ENCODE measurements around the gene CUX1.
"Not testable (repeated sequence)": the region's sequence is repeated elsewhere in the genome, so short reads cannot be mapped to it uniquely, and the experiment has no call there.

CUX1 gene

GRCh38 chr7:101817471-101818286 lies at the start of gene CUX1:
CUX1 (plus strand) TSS chr7:101817626; CDS start chr7:101817640, 14 bp downstream.
- DNase-seq (ENCODE audit: low read depth in 2 of 2): no peak

DNA sequence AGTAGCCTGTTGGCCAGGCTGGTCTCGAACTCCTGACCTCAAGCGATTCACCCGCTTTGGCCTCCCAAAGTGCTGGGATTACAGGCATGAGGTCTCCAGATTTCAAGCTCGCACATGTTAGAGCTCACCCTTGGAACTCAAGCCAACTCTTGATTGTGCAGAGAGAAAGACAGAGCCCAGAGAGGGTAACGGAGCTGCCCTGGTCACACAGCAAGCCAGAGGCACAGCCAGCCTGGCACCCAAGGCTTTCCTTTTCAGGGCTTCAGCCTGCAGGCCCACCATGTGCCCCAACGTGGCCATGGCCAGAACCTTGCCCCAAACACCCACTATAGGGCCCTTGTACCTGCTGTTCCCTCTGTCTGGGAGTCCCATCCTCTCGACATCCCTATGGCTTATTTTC lies 49.1 kb upstream of the CUX1 start:
- no peak for DNase-seq (ENCODE audit: low read depth in 2 of 2)

DNA sequence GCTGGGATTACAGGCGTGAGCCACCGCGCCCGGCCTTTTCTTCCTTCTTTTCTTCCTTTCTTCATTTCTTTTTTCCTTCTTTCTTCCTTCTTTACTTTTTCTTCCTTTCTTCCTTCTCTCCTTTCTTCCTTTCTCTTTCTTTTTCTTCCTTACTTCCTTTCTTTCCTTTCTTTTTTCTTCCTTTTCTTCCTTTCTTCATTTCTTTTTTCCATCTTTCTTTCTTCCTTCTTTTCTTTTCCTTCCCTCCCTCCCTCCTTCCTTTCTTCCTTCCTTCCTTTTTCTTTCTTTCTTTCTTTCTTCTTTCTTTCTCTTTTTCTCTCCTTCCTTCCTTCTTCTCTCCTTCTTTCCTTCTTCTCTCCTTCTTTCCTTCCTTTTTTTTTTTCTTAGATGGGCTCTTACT lies 47.0 kb upstream of the CUX1 start:
- DNase-seq (ENCODE audit: low read depth in 2 of 2): no peak

DNA sequence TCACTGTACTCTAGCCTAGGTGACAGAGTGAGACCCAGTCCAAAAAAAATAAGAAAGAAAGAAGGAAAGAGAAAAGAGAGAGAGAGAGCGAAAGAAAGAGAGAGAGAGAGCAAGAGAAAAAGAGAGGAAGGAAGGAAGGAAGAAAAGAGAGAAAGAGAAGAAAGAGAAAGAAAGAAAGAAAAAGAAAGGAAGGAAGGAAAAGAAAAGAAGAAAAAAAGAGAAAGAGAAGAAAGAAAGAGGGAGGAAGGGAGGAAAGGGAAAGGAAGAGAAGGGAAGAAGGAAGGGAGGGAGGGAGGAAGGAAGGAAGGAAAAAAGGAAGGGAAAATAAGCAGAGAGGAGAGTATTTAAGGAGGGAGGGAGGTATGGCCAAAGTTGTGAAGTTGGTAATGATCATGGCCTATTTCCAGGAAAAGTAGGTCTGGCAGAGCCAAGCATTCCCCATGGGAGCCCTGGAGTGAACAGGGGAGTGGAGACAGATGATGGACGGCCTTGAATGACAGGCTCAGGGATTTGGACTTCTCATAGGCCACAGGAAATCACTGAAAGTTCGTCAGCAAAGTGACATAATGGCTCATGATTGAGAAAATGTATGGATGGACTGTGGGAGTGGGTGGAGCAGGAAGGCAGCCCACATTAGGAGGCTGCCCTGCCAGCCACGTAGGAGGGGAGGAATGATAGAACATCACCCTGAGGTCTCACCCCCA lies 44.8 kb upstream of the CUX1 start:
- no peak for DNase-seq (ENCODE audit: low read depth in 2 of 2)

DNA sequence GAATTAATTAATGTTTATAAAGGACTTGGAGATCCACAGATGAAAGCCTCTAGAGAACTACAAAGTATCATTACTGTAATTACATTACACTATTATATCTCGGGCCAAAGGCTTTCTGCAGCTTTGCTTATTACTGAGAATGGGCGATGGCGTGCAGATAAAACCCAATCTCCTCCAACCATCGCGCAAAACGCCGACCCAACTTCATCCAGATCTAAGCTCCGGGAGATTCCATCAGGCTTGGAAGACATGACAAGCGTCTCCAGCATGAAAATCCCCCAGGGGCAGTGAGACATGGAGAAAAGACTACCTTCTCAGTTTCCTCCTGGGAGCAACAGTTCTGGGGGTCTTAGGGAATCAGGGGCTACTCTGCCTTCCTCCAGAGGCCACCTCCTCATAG lies 42.2 kb upstream of the CUX1 start:
- no peak for DNase-seq (ENCODE audit: low read depth in 2 of 2)

- no peak for DNase-seq (ENCODE audit: low read depth in 2 of 2)
Measured at GRCh38 chr7:101778026-101778580, 39.3 kb upstream of the CUX1 start.

DNA sequence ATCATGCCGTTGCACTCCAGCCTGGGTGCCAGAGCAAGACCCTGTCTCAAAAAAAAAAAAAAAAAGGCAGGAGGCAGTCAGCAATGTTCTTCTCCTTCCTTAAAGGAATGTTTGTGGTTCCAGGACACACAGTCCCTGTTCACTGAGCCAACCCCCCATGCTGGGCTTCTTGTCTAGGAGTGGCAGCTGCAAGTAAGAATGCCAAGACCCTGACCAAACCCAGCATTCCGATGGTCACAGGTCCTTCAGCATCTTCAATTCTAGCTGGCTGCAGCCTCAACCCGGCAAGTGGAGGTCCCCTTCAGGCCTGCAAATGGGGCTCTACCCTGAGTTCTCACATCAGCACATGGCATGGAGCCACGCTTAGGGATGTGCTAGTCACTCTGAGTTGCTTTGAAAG lies 38.2 kb upstream of the CUX1 start:
- no peak for DNase-seq (ENCODE audit: low read depth in 2 of 2)

GRCh38 chr7:101780281-101780680 lies 37.1 kb upstream of the CUX1 start:
- no peak for DNase-seq (ENCODE audit: low read depth in 2 of 2)

- no peak for DNase-seq (ENCODE audit: low read depth in 2 of 2)
Measured at GRCh38 chr7:101781439-101781838, 36.0 kb upstream of the CUX1 start.

GRCh38 chr7:101782476-101782875 lies 35.0 kb upstream of the CUX1 start:
- no peak for DNase-seq (ENCODE audit: low read depth in 2 of 2)

DNA sequence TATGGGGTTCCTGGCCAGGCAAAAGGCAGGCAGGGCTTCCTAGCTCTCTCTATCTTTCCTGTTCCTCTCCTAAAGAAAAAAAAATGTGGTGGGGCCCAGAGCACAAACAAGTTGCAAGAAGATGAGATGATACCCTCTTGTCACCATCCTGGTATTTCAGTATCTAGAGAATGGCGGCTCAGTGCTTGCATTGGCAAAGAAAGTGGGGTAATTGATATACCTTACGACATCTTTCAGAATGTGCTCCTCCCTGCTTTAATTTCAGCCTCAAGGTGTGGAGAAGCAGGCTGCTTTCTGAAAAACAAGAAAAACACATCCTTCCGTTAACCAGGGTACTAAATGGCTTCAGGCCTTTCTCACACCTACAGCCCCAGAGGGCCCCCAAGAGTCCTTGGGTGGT lies 34.5 kb upstream of the CUX1 start:
- no peak for DNase-seq (ENCODE audit: low read depth in 2 of 2)

DNA sequence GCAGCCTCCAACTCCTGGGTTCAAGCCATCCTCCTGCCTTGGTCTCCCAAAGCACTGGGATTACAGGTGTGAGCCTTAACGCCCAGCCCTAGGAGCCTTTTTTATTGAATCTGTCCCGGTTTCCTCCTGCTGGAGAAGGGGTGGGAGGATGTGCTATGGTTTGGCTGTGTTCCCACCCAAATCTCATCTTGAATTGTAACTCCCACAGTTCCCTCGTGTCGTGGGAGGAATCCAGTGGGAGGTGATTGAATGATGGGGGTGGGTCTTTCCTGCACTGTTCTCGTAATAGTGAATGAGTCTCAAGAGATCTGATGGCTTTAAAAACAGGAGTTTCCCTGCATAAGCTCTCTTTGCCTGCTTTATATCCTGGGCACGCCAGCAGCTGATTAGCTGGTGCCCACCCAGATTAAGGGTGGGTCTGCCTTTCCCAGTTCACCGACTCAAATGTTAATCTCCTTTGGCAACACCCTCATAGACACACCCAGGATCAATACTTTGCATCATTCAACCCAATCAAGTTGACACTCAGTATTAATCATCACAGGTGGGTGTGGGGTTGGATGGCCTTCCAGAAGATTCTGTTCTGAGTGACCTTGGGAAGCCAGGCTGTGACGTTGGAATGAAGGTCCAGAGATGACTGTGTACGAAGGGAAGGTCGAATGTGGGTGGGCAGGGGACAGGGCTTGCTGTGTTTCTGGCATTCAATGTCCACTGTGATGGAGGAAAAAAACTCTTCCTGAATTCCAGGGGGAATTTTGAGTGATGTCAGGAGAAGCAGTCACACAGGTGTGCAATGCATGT lies 33.8 kb upstream of the CUX1 start:
- no peak for DNase-seq (ENCODE audit: low read depth in 2 of 2)

GRCh38 chr7:101784292-101785127 lies 32.9 kb upstream of the CUX1 start:
- no peak for DNase-seq (ENCODE audit: low read depth in 2 of 2)

DNA sequence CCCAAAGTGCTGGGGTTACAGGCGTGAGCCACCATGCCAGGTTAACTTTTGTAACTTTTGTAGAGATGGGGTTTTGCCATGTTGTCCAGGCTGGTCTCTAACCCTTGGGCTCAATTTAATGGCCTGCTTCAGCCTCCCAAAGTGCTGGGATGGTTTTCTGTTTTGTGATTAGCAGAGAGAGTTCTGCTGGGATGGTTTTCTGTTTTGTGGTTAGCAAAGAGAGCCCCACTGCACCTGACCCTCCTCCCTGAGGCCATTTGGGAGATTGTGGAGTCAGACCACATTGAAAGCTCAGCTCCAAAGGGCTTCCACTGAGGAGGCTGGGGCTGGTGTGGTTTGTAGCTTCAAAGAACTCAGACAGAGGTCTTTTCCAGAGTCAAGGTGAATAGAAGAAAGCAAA lies 29.6 kb upstream of the CUX1 start:
- no peak for DNase-seq (ENCODE audit: low read depth in 2 of 2)

DNA sequence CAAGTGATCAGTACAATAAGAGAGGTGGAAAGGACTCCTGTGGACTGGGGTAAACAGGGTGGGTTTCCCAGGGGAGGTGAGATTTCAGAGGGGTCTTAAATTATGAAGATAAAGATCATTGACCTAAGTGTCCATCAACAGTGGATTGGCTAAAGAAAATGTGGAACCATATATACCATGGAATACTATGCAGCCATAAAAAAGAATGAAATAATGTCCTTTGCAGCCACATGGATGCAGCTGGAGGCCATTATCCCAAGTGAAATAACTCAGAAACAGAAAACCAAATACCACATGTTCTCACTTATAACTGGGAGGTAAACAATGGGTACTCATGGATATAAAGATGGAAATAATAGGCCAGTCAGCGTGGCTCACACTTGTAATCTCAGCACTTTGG lies 28.9 kb upstream of the CUX1 start:
- DNase-seq (ENCODE audit: low read depth in 2 of 2): no peak

DNA sequence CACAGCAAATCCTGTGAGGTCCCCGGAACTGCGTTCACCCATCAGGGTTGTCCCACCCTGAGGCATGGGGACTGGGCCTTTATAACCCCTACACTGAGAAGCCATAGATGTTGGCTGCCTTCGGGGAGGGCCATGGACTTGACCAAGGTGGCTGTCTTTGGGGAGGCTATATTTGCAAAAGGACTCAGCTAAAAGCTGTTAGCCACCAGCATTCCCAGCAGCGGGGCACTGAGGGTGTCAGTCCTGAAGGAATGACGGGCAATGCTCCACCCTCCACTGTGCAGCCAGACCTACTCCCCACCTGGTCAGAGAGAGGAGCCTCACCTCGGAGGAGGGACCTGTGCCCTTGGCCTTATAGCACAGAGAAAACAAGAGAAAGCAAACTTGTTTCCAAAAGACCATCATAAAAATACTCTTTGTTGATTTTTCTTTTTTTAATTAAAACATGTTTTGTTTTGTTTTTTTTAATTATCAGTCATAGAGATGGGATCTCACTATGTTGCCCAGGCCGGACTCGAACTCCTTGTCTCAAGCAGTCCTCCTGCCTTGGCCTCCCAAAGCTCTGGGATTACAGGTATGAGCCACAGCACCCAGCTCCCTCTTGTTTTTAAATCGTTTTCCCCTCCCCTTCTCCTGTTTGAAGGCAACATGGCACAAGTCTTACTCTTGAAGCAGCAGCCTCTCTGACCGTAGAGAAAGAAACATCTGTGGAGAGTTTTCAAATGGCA lies 26.7 kb upstream of the CUX1 start:
- no peak for DNase-seq (ENCODE audit: low read depth in 2 of 2)

DNA sequence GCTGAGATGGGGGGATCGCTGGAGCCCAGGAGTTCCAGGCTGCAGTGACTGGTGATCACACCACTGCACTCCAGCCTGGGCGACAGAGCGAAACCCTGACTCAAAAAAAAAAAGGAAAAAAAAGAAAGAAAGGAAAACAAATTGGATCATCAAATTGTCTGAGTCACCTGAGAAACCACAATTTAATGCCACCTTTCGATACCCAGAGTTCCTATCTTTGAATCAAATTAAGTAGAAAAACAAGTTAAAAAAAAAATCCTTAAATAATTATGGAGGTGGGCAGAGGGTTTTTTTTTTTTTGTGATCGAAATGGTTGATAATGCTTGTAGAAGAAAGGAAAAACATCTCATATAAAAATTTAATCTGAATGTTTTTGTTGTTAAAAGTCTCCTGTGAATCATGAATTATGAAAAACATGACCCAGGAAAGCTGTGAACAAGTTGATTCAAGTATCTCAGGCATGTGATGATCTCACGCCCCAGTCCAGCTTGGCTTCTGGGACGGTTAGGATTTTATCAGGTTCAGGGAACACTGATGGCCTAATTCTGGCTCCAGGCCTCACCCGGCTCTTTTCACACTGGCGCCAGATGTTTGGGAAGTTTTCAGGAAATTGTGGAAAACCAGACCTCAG lies 25.3 kb upstream of the CUX1 start:
- DNase-seq (ENCODE audit: low read depth in 2 of 2): peak in 1 of 2 experiments; percentile 36

DNA sequence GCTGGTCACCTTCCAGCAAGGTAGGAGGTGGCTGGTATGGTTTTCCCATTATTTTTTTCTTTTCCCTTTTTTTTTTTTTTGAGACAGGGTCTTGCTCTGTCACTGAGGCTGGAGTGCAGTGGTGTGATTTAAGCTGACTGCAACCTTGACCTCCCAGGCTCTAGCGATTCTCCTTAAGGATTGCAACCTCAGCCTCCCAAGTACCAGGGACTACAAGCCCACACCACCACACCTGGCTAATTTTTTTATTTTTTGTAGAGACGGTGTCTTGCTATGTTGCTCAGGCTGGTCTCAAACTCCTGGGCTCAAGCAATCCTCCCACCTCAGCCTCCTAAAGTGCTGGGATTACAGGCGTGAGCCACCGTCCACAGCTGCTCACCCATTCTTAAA lies 24.7 kb upstream of the CUX1 start:
- DNase-seq (ENCODE audit: low read depth in 2 of 2): not testable (repeated sequence)

DNA sequence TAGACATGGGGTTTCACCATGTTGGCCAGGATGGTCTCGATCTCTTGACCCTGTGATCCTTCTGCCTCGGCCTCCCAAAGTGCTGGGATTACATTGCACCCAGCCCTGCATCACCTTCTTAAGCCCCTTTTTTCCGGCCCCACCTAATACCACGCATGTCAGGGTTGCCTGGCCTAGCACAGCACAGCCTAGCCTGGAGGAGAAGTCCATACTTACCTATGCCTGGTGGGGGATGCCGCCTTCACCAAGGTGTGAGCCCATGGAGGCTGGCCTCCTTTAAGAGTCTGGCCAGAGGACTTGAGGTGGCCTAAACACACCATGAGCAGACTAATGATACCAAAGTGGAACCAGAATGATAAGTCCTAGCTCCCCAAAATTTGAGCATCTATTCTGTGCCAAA lies 22.0 kb upstream of the CUX1 start:
- no peak for DNase-seq (ENCODE audit: low read depth in 2 of 2)

- not testable (repeated sequence) for DNase-seq (ENCODE audit: low read depth in 2 of 2)
Measured at GRCh38 chr7:101798173-101798572, 19.3 kb upstream of the CUX1 start.

Data from fibroblast of skin of left quadriceps (primary cell).